ENCODE data around the gene MAP3K21. TPM values are rescaled to one million over a fixed set of nuclear protein-coding genes. Genes with fewer than 3 reads are reported as not detected.

The MAP3K21 gene
- total RNA-seq, 1 donor from 2014 or later, result 7.6 TPM

DNA sequence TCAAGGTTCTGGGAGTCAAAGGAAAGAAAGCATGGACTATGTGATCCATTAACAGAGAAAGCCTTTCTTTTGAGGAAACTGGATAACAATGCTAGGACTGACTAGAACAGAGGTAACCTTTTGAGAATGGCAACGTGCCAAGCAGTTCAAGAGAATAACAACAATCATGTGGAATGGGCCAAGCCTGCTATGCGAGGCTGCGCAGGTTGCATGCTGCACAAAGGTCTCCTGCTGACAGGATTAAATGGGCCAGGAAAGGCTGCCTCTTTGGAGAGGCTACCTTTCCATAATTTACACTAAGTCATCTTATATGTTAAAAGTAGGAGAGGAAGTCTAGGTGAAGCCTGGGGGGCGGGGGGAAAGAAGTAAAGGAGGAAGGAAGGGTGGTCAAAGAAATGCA is 37.8 kb upstream of the MAP3K21 start:
- Histone ChIP-seq H3K36me3 (ENCODE audit: control insufficient read depth, insufficient read depth, low read length) (peaks cover 1% of the 10 kb centered on the region), H3K4me3 (ENCODE audit: low read depth, low read length) (no peak overlapping the region), H3K27me3 (ENCODE audit: control insufficient read depth, insufficient read depth, low read length) (no peaks in the 10 kb centered on the region)
- TF ChIP-seq CTCF (IDR thresholded peaks at IDR 0.05; ENCODE audit: insufficient read depth, low read length, poor library complexity, severe bottlenecking), result no peak
- no peak for DNase-seq (ENCODE audit: low read depth)

GRCh38 chr1:233290396-233291034 is 37.0 kb upstream of the MAP3K21 start:
- no peak for TF ChIP-seq CTCF (IDR thresholded peaks at IDR 0.05; ENCODE audit: insufficient read depth, low read length, poor library complexity, severe bottlenecking)
- H3K27me3 ChIP-seq (ENCODE audit: control insufficient read depth, insufficient read depth, low read length), result no peaks in the 10 kb centered on the region
- DNase-seq (ENCODE audit: low read depth), result no peak

DNA sequence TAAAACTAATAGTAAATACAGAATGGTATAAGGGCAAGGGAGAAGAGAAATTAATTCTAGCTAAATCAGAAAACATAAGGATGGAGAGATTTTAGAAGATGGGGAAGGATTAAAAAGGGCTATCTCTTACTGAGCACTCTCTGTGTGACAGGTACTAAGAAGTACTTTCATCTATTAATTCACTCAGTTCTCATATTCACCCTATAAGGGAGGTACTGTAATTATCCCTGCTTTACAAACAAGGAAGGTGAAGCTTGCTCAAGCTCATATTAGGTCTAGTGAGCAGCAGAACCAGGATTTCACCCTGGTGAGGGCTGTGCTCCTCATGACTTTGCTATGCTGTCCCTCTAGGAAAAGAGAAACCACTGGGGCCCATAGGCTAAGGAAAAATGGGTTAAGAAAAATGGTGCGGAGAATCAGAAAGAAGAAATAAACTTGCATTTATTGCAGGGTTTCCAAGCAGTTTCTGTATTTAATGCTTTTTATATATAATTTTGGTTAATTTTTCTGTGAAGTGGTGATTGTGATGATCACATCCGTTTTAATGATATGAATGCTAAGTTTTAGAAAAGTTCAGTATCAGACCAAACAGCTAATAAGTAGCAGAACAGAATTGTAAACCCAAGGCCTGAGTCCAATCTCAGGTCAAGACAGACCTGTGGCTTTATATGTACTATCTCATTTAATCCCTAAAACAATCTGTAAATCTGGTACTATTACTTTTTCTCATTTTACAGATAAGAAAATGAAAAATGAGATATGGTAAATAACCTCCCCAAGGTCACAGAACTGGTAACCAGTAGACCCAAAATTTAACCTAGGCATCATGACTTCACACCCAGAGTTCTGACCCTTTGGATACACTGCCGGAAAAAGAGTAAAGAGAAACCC is 33.7 kb upstream of the MAP3K21 start:
- DNase-seq (ENCODE audit: low read depth), result no peak
- Histone ChIP-seq H3K4me3 (ENCODE audit: low read depth, low read length) (no peak overlapping the region), H3K27me3 (ENCODE audit: control insufficient read depth, insufficient read depth, low read length) (no peaks in the 10 kb centered on the region), H3K36me3 (ENCODE audit: control insufficient read depth, insufficient read depth, low read length) (no peaks in the 10 kb centered on the region)
- TF ChIP-seq CTCF (IDR thresholded peaks at IDR 0.05; ENCODE audit: insufficient read depth, low read length, poor library complexity, severe bottlenecking), result no peak

More at GRCh38 chr1:233290396-233291034, 37.0 kb upstream of the MAP3K21 start:
- peaks cover 1% of the 10 kb centered on the region for H3K36me3 ChIP-seq (ENCODE audit: control insufficient read depth, insufficient read depth, low read length)
- H3K4me3 ChIP-seq (ENCODE audit: low read depth, low read length), result no peak overlapping the region

GRCh38 chr1:233294913-233295236 is 32.6 kb upstream of the MAP3K21 start:
- no peaks in the 10 kb centered on the region for H3K27me3 ChIP-seq (ENCODE audit: control insufficient read depth, insufficient read depth, low read length)
- H3K4me3 ChIP-seq (ENCODE audit: low read depth, low read length), result peak overlapping the region; percentile 75
- TF ChIP-seq CTCF (IDR thresholded peaks at IDR 0.05; ENCODE audit: insufficient read depth, low read length, poor library complexity, severe bottlenecking), result no peak
- DNase-seq (ENCODE audit: low read depth), result peak; percentile 50
- H3K36me3 ChIP-seq (ENCODE audit: control insufficient read depth, insufficient read depth, low read length), result no peaks in the 10 kb centered on the region

GRCh38 chr1:233295237-233295974 is 32.1 kb upstream of the MAP3K21 start, which contains the start of gene PCNX2:
TSS of gene PCNX2 (minus strand) at chr1:233295725. CDS start at chr1:233295478, 247 bp downstream.
- DNase-seq (ENCODE audit: low read depth), result peak; percentile 26
- H3K4me3 ChIP-seq (ENCODE audit: low read depth, low read length), result peak within 1 kb of the TSS; percentile 75
- TF ChIP-seq CTCF (IDR thresholded peaks at IDR 0.05; ENCODE audit: insufficient read depth, low read length, poor library complexity, severe bottlenecking), result no peak

More at GRCh38 chr1:233295237-233295974, 32.1 kb upstream of the MAP3K21 start, which contains the start of gene PCNX2:
- Histone ChIP-seq H3K36me3 (ENCODE audit: control insufficient read depth, insufficient read depth, low read length) (no peaks in the 10 kb centered on the region), H3K27me3 (ENCODE audit: control insufficient read depth, insufficient read depth, low read length) (no peaks in the 10 kb centered on the region)
